ENCODE results near the gene DLG5. TPM values are rescaled to one million over a fixed set of nuclear protein-coding genes. Genes with fewer than 3 reads are reported as not detected.

DLG5 gene
- total RNA-seq, 1 donor from 2014 or later = 34.0 TPM

- no peak for DNase-seq
These were observed 60.8 kb downstream of the DLG5 start for GRCh38 chr10:77865580-77866324.

- DNase-seq = no peak
These were observed 62.3 kb downstream of the DLG5 start for GRCh38 chr10:77864151-77864851.

- DNase-seq = no peak
These were observed 63.1 kb downstream of the DLG5 start for GRCh38 chr10:77863446-77863845.

- DNase-seq = no peak
These were observed 64.0 kb downstream of the DLG5 start for GRCh38 chr10:77862595-77862994.

DNA sequence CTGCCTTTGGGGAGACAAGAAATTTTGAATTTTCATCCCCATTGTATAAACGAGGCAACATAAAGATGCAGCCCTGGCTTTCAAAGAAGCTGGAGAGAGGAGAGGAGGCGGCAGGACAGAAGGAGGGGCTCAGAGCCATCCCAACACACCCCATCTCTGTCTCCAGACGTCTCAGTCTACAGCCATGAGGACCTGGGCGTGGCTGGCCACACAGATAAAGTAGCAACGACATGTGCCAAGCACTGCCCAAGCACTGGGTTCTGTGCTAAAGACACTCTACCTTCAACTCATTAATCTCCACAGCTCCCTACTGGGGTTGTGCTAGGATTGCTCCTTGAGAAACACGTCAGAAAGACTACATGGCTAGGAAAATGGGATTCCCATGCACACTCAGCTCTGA is 65.2 kb downstream of the DLG5 start:
- DNase-seq = no peak

DNA sequence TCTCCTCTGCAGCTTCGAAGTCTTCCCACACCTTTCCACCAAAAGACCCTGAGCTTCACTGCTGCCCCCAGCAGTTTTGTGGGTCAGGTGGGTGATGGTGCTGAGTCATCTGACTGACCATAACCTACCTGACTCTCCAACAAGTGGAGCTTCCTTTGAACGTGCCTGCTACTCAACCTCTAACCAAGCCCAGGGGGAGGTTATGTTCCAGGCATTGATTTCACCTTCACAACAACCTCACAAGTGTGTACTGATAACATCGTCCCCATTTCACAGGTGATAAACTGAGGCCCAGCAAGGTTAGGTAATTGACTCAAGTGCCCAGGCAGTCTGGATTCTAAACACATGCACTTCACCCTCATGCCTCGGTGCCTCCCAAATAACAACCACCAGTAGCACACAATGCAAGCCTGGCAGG is 66.7 kb downstream of the DLG5 start:
- DNase-seq = no peak

DNA sequence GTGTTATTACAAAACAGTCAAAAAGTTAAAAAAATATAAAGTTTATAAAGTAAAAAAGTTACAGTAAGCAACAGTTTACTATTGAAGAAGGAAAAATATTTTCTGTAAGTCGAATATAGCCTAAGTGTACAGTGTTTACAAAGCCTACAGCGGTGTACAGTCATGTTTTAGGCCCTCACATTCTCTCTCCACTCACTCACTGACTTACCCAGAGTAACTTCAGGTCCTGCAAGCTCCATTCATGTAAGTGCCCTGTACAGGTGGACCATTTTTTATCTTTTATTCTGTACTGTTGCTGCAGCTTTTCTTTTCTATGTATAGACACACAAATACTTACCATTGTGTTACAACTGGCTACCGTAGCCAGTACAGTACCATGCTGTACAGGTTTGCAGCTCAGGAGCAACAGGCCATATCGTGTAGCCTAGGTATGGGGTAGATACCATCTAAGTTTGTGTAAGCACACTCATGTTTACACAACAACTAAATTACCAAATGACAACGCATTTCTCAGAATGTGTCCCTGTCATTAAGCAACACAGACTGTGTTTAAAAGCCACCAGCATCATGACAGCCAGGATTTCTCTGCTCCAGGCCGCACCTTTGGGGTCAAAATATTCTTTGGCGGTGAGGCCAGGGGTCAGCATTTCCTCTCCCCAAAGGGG is 67.2 kb downstream of the DLG5 start:
- no peak for DNase-seq

DNA sequence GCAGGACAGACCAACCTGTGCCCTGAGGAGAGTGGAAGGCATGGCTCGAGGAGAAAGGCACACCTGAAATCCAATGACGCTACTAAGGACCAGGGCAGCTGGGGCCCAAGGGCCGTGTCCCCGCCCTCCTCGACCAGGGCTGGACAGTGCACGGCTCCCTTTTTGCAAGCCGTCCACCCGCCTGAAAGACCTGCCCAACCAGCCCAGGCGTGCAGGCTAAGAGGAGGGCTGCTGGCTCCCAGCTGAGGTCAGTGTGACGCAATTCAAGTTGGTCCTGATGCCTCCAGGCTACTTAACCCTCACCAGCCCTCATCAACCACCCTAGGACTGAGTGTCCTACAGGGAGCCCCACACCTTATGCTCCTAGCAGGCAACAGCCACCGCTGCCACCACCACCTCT is 69.3 kb downstream of the DLG5 start:
- DNase-seq = no peak

GRCh38 chr10:77856566-77856965 is 70.0 kb downstream of the DLG5 start:
- no peak for DNase-seq

GRCh38 chr10:77855404-77856155 is 71.0 kb downstream of the DLG5 start:
- no peak for DNase-seq

DNA sequence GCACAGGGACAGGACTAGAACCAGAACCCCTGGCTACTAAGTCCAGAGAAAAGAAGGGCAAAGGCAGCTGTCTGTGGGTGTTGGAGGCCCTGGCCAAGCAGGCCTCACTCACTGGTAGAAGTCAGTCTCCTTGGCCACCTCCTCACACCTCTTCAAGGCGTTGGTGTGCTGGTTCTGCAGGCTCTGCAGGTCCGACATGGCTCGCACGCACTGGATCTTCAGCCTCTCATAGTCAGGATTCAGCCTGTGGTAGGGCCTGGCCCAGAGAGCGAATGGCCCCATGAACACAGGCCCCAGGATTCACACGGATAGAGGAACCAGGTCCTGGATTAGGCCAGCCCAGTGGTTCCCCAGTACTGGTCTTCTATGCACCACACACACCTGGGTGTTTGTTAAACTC is 72.4 kb downstream of the DLG5 start:
- DNase-seq = no peak

- DNase-seq = no peak
These were observed 73.3 kb downstream of the DLG5 start for GRCh38 chr10:77853256-77853655.

DNA sequence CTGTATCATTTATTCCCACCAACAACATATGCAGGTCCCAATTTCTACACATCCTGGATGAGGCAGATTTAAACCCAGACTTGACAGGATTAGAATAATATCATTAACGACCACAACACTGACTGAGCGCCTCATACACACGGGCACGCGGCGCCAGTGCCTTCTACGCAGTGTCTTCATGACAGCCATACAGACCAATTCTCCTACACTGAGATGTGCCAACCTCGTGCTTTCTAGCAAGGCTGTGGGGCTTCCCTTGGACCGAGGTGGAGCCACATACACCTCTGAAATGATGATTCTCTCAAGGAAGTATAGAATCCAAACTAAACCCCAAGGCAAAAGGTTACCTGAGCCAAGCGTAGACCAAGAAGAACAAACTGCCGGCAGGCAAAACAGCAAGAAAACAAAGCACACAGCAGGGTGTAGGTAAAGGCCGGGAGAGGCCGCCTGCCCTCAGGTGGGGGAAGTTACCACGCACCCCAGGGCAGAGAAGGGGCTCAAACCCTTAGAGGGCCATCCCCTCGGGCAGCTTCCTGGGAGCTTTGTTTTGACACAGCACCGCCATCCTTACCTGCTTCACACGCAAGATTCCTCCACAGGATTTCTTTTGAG is 75.8 kb downstream of the DLG5 start:
- no peak for DNase-seq

GRCh38 chr10:77849039-77849664 is 77.4 kb downstream of the DLG5 start:
- DNase-seq = no peak

DNA sequence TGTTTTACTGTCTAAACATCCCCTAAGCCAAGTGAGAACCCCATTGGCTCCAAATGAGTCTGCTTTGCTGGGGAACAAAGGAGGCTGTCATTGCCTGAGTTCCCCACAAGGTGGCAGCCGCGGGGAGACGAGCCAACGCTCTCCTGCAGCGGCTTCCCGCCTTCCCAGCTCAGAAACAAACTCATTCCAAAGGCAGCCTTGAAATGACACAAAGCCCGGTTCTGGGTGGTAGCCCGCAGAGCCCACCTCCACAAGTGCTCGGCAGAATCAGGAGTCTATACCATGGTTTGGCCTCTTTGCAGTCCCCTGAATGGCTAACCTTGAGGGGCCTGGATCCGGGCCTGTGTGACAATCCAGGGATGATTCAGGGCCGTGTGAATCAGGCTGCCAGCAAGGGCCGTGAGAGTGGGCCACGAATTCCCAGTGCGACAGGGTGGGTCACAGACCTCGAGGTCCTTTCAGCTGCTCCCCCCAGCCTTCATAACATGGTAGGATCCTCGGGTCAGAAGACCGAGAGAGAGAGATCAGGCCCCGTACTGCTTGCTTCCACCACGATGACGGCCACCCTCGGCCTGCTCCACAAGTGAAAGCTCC is 79.7 kb downstream of the DLG5 start:
- DNase-seq = peak; percentile 69

- no peak for DNase-seq
These were observed 81.1 kb downstream of the DLG5 start for GRCh38 chr10:77845451-77845850.

GRCh38 chr10:77844713-77845445 is 81.7 kb downstream of the DLG5 start:
- no peak for DNase-seq

- no peak for DNase-seq
These were observed 82.4 kb downstream of the DLG5 start for GRCh38 chr10:77844177-77844576.

DNA sequence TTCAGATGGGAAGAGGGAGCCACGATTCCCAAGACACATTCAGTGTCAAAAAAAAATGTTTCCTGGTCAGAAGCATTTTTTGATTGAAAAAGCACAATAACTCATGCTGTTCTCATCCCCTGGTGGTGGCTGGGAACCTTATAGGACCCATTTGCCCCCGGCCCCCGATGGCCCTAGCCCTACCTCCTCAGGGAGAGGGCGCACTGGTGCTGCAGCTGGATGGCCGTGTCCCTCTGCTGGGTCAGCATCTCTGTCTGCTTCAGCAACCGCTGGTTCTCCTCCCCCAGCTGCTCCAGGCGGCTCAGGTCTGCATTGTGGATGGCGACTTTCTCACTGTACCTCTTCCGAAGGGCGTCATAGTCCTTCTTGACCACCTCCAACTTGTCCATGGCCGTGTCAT is 83.3 kb downstream of the DLG5 start:
- DNase-seq = no peak

GRCh38 chr10:77842652-77843212 is 83.8 kb downstream of the DLG5 start:
- no peak for DNase-seq
